Measurements from ENCODE around the gene CDK5RAP1. TPM values are rescaled to one million over a fixed set of nuclear protein-coding genes. Genes with fewer than 3 reads are reported as not detected.

The CDK5RAP1 gene
- total and polyA plus RNA-seq, 4 donors, result 11.3 to 22.1 (median 14.8) TPM

GRCh38 chr20:33351696-33352095 is 49.6 kb downstream of the CDK5RAP1 start:
- H3K36me3 ChIP-seq (ENCODE audit: control insufficient read depth in 4 of 4, insufficient read depth in 3 of 4, low read depth in 1 of 4, low read length in 3 of 4), result peaks cover 0 to 11% (median 0%) of the 10 kb centered on the region in 4 donors
- H3K27me3 ChIP-seq (ENCODE audit: control insufficient read depth in 4 of 4, insufficient read depth in 4 of 4, low read length in 3 of 4), result no peaks in the 10 kb centered on the region
- H3K9me3 ChIP-seq (ENCODE audit: control insufficient read depth in 4 of 4, low read length in 3 of 4), result no peaks in the 10 kb centered on the region
- WGBS, result 79% methylated on average over 3 of the region's 3 CpGs
- H3K4me3 ChIP-seq (ENCODE audit: low read depth in 1 of 3, low read length in 3 of 3), result no peak overlapping the region
- no peak for TF ChIP-seq RXRA (IDR thresholded peaks at IDR 0.05)
- DNase-seq (ENCODE audit: low spot score), result no peak
- H3K4me1 ChIP-seq (ENCODE audit: control insufficient read depth in 4 of 4, insufficient read depth in 4 of 4, low read length in 3 of 4), result no peaks in the 10 kb centered on the region
- H3K9ac ChIP-seq (ENCODE audit: low read depth in 1 of 2, low read length in 2 of 2), result no peak overlapping the region
- H3K27ac ChIP-seq (ENCODE audit: low read depth in 1 of 2, low read length in 2 of 2), result no peak overlapping the region

- Histone ChIP-seq H3K4me1 (ENCODE audit: control insufficient read depth in 4 of 4, insufficient read depth in 4 of 4, low read length in 3 of 4) (no peaks in the 10 kb centered on the region), H3K9me3 (ENCODE audit: control insufficient read depth in 4 of 4, low read length in 3 of 4) (no peaks in the 10 kb centered on the region), H3K9ac (ENCODE audit: low read depth in 1 of 2, low read length in 2 of 2) (no peak overlapping the region), H3K4me3 (ENCODE audit: low read depth in 1 of 3, low read length in 3 of 3) (no peak overlapping the region), H3K36me3 (ENCODE audit: control insufficient read depth in 4 of 4, insufficient read depth in 3 of 4, low read depth in 1 of 4, low read length in 3 of 4) (peaks cover 0 to 4% (median 0%) of the 10 kb centered on the region in 4 donors), H3K27ac (ENCODE audit: low read depth in 1 of 2, low read length in 2 of 2) (no peak overlapping the region), H3K27me3 (ENCODE audit: control insufficient read depth in 4 of 4, insufficient read depth in 4 of 4, low read length in 3 of 4) (no peaks in the 10 kb centered on the region)
- no peak for DNase-seq (ENCODE audit: low spot score)
- TF ChIP-seq MAX (IDR thresholded peaks at IDR 0.05) (no peak), EGR1 (IDR thresholded peaks at IDR 0.05; ENCODE audit: low read depth in 2 of 2) (no peak), ATF3 (IDR thresholded peaks at IDR 0.05) (no peak), REST (IDR thresholded peaks at IDR 0.05) (no peak), NR2F2 (IDR thresholded peaks at IDR 0.05) (no peak), GABPA (IDR thresholded peaks at IDR 0.05 in 1 of 2, conservative IDR thresholded peaks at IDR 0.05 in 1 of 2) (no peak), FOXA2 (IDR thresholded peaks at IDR 0.05) (no peak), ZBTB33 (IDR thresholded peaks at IDR 0.05) (no peak), YY1 (IDR thresholded peaks at IDR 0.05) (no peak), FOXA1 (IDR thresholded peaks at IDR 0.05) (no peak), TAF1 (conservative IDR thresholded peaks at IDR 0.05) (no peak), JUND (IDR thresholded peaks at IDR 0.05) (no peak), HNF4G (IDR thresholded peaks at IDR 0.05) (no peak), RXRA (IDR thresholded peaks at IDR 0.05) (no peak), HNF4A (conservative IDR thresholded peaks at IDR 0.05) (no peak), CTCF (IDR thresholded peaks at IDR 0.05; ENCODE audit: low read depth, low read length, missing input control) (no peak), RAD21 (IDR thresholded peaks at IDR 0.05) (no peak), SP1 (IDR thresholded peaks at IDR 0.05) (no peak)
- WGBS, result 94% methylated on average over 8 of the region's 8 CpGs
Measured at GRCh38 chr20:33349493-33349892, 51.8 kb downstream of the CDK5RAP1 start.

All from liver (tissue), 9 donors.